ENCODE results near the gene MRM3.

GRCh38 chr17:835263-835662, 53.1 kb downstream of the MRM3 start:
- TF ChIP-seq POLR2A (IDR thresholded peaks at IDR 0.05; ENCODE audit: low read depth, low read length) (no peak), BHLHE40 (IDR thresholded peaks at IDR 0.05; ENCODE audit: low read depth, low read length) (no peak), MXI1 (IDR thresholded peaks at IDR 0.05; ENCODE audit: borderline replicate concordance, low read depth, low read length) (no peak), RCOR1 (IDR thresholded peaks at IDR 0.05; ENCODE audit: insufficient replicate concordance, low read length) (no peak), RAD21 (IDR thresholded peaks at IDR 0.05; ENCODE audit: low read length) (no peak)
- TF ChIP-seq, protein P1, sequence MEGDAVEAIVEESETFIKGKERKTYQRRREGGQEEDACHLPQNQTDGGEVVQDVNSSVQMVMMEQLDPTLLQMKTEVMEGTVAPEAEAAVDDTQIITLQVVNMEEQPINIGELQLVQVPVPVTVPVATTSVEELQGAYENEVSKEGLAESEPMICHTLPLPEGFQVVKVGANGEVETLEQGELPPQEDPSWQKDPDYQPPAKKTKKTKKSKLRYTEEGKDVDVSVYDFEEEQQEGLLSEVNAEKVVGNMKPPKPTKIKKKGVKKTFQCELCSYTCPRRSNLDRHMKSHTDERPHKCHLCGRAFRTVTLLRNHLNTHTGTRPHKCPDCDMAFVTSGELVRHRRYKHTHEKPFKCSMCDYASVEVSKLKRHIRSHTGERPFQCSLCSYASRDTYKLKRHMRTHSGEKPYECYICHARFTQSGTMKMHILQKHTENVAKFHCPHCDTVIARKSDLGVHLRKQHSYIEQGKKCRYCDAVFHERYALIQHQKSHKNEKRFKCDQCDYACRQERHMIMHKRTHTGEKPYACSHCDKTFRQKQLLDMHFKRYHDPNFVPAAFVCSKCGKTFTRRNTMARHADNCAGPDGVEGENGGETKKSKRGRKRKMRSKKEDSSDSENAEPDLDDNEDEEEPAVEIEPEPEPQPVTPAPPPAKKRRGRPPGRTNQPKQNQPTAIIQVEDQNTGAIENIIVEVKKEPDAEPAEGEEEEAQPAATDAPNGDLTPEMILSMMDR (conservative IDR thresholded peaks at IDR 0.05; ENCODE audit: low read depth, low read length): no peak

Measured in IMR-90 (cell line).